ENCODE results near the gene FLOT1. TPM values are rescaled to one million over a fixed set of nuclear protein-coding genes. Genes with fewer than 3 reads are reported as not detected.
A peak's percentile ranks its signal among the peaks of the same experiment; 100 is the strongest.

Gene FLOT1
- total RNA-seq, 2 donors from 2014 or later, result 135 to 177 TPM

DNA sequence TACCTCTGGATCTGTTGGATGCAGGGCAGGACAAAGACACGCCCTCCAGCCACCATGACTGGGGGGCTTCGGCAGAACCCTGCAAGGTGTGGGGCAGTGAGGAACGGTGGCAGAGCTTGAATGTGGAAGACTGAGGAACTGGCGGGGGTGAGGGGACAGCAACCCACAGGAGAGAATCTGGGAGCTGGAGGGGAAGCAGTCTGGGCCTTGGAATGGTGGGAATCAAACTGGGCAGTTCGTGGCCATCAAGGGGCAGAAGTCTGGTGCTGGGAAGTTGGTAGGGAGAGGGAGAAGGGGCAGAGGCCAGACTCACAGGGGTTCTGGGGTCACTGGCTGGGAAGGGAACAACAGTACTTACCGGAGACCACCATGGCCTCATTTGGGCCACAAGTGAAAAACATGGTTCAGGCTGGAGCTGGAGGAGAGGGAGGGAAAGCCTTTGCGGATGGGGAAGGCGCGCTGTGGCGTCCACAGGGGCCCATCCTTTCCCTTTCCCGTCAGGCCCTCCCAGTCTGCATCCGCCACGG, 635 bp downstream of the FLOT1 start:
- ATAC-seq (ENCODE audit: insufficient number of reproducible peaks, low FRiP score, low read depth) (no peak), DNase-seq (ENCODE audit: low spot score) (no peak)
- TF ChIP-seq, protein P1, sequence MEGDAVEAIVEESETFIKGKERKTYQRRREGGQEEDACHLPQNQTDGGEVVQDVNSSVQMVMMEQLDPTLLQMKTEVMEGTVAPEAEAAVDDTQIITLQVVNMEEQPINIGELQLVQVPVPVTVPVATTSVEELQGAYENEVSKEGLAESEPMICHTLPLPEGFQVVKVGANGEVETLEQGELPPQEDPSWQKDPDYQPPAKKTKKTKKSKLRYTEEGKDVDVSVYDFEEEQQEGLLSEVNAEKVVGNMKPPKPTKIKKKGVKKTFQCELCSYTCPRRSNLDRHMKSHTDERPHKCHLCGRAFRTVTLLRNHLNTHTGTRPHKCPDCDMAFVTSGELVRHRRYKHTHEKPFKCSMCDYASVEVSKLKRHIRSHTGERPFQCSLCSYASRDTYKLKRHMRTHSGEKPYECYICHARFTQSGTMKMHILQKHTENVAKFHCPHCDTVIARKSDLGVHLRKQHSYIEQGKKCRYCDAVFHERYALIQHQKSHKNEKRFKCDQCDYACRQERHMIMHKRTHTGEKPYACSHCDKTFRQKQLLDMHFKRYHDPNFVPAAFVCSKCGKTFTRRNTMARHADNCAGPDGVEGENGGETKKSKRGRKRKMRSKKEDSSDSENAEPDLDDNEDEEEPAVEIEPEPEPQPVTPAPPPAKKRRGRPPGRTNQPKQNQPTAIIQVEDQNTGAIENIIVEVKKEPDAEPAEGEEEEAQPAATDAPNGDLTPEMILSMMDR (IDR thresholded peaks at IDR 0.05), result no peak
- Histone ChIP-seq H3K27ac (peak overlapping the region; percentile 92 to 94), H3K4me1 (ENCODE audit: control insufficient read depth in 1 of 2, low read depth in 2 of 2) (peaks cover 11 to 61% of the 10 kb centered on the region in 2 donors), H3K9me3 (no peaks in the 10 kb centered on the region), H3K27me3 (replicated peaks; ENCODE audit: insufficient read depth) (no peaks in the 10 kb centered on the region), H3K36me3 (peaks cover 27% of the 10 kb centered on the region), H3K4me3 (peak overlapping the region; percentile 93)

DNA sequence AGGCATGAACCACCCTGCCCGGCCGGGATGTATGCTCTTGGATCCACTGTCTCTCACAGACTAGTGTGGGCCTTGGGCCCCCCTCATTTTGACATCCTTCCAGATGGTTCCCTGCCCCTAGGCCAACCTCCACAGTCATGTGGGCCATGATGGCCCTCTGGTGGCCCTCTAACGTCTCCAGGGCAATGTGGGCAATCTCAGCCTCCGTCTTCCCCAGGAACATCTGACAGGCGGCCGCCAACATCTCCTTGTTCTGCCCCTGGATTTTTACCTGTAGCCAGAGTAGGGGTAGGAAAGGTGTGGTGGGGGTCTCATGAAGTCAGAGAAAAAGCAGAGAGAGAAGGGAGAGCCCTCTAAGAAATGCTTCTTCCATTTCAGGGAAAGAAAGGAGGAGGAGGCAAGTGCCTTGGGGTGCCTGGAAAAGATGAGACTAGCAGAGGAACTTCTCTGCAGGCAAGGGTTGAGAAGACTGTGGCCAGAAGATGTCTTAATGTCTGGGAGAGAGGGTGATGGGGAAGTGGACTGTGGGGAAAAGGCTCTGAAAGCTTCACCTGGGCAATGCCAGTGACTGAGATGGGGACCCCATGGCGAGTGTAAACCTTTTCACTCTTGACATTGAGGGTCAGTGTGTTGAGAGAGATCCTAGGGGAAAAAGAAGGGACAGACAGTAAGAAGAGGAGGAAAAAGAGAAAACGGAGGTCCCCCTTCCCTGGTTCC, 1.3 kb downstream of the FLOT1 start:
- Histone ChIP-seq H3K27ac (peak overlapping the region; percentile 92 to 94), H3K4me3 (peak overlapping the region; percentile 93), H3K36me3 (peaks cover 28% of the 10 kb centered on the region), H3K27me3 (replicated peaks; ENCODE audit: insufficient read depth) (no peaks in the 10 kb centered on the region), H3K4me1 (ENCODE audit: control insufficient read depth in 1 of 2, low read depth in 2 of 2) (peaks cover 11 to 63% of the 10 kb centered on the region in 2 donors), H3K9me3 (no peaks in the 10 kb centered on the region)
- ATAC-seq (ENCODE audit: insufficient number of reproducible peaks, low FRiP score, low read depth) (no peak), DNase-seq (ENCODE audit: low spot score) (no peak)
- TF ChIP-seq, protein P1 (IDR thresholded peaks at IDR 0.05), result no peak

DNA sequence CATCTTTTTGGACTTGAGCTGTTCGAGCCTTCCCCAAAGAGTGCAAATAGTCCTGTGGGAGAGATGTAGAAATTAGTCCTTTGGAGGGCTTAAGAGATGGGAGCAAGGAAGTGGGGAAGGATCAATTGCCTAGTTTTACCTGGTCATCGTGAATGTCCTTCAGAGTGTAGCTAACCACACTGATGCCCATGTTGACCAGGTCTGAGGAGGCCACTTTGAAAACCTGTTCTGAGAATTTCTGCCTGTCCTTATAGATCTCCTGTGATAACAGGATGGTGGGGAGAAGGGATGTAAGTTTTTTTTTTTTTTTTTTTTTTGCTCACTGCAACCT, 2.0 kb downstream of the FLOT1 start:
- DNase-seq (ENCODE audit: low spot score) (no peak), ATAC-seq (ENCODE audit: insufficient number of reproducible peaks, low FRiP score, low read depth) (no peak)
- TF ChIP-seq, protein P1 (IDR thresholded peaks at IDR 0.05), result no peak
- Histone ChIP-seq H3K27me3 (replicated peaks; ENCODE audit: insufficient read depth) (no peaks in the 10 kb centered on the region), H3K9me3 (no peaks in the 10 kb centered on the region), H3K4me1 (ENCODE audit: control insufficient read depth in 1 of 2, low read depth in 2 of 2) (peaks cover 11 to 63% of the 10 kb centered on the region in 2 donors), H3K4me3 (no peak overlapping the region), H3K27ac (no peak overlapping the region), H3K36me3 (peaks cover 35% of the 10 kb centered on the region)

DNA sequence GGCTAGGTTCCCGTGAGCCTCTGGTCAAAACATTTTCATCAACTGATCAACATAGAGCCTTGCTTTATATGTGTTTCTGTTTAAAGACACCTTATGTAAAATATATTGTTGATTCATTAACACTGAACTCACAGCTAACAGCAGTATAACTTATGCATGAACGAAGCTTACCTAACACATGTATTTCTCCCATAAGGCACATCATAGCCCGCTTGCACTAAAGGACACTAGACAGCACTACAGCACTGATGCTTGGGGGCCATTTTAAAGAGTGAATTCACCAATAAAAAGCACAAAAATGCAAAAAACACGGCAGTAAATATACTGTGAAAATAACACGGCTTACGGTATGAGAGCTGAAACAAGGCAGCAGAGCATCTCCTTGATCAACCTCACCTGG, 4.0 kb downstream of the FLOT1 start:
- ATAC-seq (ENCODE audit: insufficient number of reproducible peaks, low FRiP score, low read depth), result no peak
- TF ChIP-seq, protein P1 (IDR thresholded peaks at IDR 0.05), result no peak
- Histone ChIP-seq H3K27me3 (replicated peaks; ENCODE audit: insufficient read depth) (no peaks in the 10 kb centered on the region), H3K4me3 (no peak overlapping the region), H3K4me1 (ENCODE audit: control insufficient read depth in 1 of 2, low read depth in 2 of 2) (peaks cover 11 to 53% of the 10 kb centered on the region in 2 donors), H3K27ac (no peak overlapping the region), H3K9me3 (no peaks in the 10 kb centered on the region), H3K36me3 (peaks cover 50% of the 10 kb centered on the region)
- no peak for DNase-seq (ENCODE audit: low spot score)

DNA sequence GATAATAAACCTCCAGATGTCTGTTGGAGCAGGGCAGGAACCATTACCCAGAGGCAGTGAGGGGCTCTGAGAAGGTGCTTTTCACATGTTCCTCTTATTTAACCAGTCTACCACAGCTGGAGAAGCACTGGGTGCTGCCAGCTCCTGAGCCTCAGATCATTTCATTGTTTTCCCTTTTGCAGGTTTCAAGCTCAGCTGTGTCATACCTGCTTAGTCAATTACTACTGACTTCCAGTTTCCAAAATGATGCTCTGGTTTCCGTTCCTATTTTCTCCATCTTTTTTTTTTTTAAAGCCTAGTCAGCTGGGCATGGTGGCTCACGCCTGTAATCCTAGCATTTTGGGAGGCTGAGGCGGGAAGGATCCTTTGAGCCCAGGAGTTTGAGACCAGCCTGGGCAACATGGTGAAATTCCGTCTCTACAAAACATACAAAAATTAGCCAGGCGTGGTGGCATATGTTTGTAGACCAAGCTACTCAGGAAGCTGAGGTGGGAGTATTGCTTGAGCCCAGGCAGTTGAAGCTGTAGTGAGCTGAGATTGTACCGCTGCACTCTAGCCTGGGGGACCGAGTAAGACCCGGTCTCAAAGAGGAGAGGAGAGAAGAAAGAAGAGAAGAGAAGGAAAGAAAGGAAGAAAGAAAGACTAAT, 6.7 kb downstream of the FLOT1 start:
- ATAC-seq (ENCODE audit: insufficient number of reproducible peaks, low FRiP score, low read depth), result no peak
- Histone ChIP-seq H3K4me3 (no peak overlapping the region), H3K9me3 (no peaks in the 10 kb centered on the region), H3K27ac (no peak overlapping the region), H3K36me3 (peaks cover 68% of the 10 kb centered on the region), H3K27me3 (replicated peaks; ENCODE audit: insufficient read depth) (no peaks in the 10 kb centered on the region), H3K4me1 (ENCODE audit: control insufficient read depth in 1 of 2, low read depth in 2 of 2) (peaks cover 2 to 39% of the 10 kb centered on the region in 2 donors)
- TF ChIP-seq, protein P1 (IDR thresholded peaks at IDR 0.05), result no peak
- DNase-seq (ENCODE audit: low spot score), result no peak
